ENCODE data around the gene CCDC92. TPM values are rescaled to one million over a fixed set of nuclear protein-coding genes. Genes with fewer than 3 reads are reported as not detected.

Gene CCDC92
- total RNA-seq, 1 experiment from 2014 or later: 53.7 TPM

- ATAC-seq: no peak
- intact Hi-C loops (cut with micrococcal nuclease; ENCODE audit: unreplicated experiment) (no loop called here), in situ Hi-C loops (cut with HindIII; ENCODE audit: low pct_unique_long_range_greater_than_20kb, low sequenced_read_pairs) (no loop called here)
- H3K36me3 ChIP-seq (ENCODE audit: control insufficient read depth, insufficient read depth, low read length): no peaks in the 10 kb centered on the region; the same call in 1 of the 2 replicates
- no peak for DNase-seq (ENCODE audit: low read depth, low spot score)
- no peak overlapping the region for H3K4me3 ChIP-seq (ENCODE audit: low read depth in 2 of 2, low read length in 2 of 2)
- CTCF ChIA-PET: no interaction called here
- TF ChIP-seq CTCF (IDR thresholded peaks at IDR 0.05): no peak
- TF ChIP-seq REST (IDR thresholded peaks at IDR 0.05; ENCODE audit: insufficient read depth in 1 of 2, low read depth in 2 of 2, low read length in 1 of 2): no peak
- TF ChIP-seq TCF7L2 (IDR thresholded peaks at IDR 0.05; ENCODE audit: low read depth, low read length): no peak
- no peak for TF ChIP-seq SIN3A (IDR thresholded peaks at IDR 0.05; ENCODE audit: borderline replicate concordance, insufficient read depth, low read depth, low read length)
- TF ChIP-seq POLR2AphosphoS5 (IDR thresholded peaks at IDR 0.05; ENCODE audit: low read depth, low read length): no peak
- BruUV-seq (replicated peaks): no TSS peak
- H3K4me1 ChIP-seq (ENCODE audit: control insufficient read depth, insufficient read depth, low read length): no peaks in the 10 kb centered on the region
- POLR2A ChIA-PET: no interaction called here
- no peaks in the 10 kb centered on the region for H3K9me3 ChIP-seq (ENCODE audit: control insufficient read depth, insufficient read depth, low read depth, low read length)
- H3K27me3 ChIP-seq (ENCODE audit: control insufficient read depth, insufficient read depth, low read length): no peaks in the 10 kb centered on the region
- no peak overlapping the region for H3K27ac ChIP-seq (ENCODE audit: low read length)
These were observed 27.9 kb downstream of the CCDC92 start for GRCh38 chr12:123944696-123945095.

- H3K4me1 ChIP-seq (ENCODE audit: control insufficient read depth, insufficient read depth, low read length): no peaks in the 10 kb centered on the region
- DNase-seq (ENCODE audit: low read depth, low spot score) (no peak), ATAC-seq (no peak)
- intact Hi-C loops (cut with micrococcal nuclease; ENCODE audit: unreplicated experiment): no loop called here
- in situ Hi-C loops (cut with HindIII; ENCODE audit: low pct_unique_long_range_greater_than_20kb, low sequenced_read_pairs): no loop called here
- no peak overlapping the region for H3K4me3 ChIP-seq (ENCODE audit: low read depth in 2 of 2, low read length in 2 of 2)
- no peaks in the 10 kb centered on the region; the same call in 1 of the 2 replicates for H3K36me3 ChIP-seq (ENCODE audit: control insufficient read depth, insufficient read depth, low read length)
- no peak for TF ChIP-seq TCF7L2 (IDR thresholded peaks at IDR 0.05; ENCODE audit: low read depth, low read length)
- TF ChIP-seq SIN3A (IDR thresholded peaks at IDR 0.05; ENCODE audit: borderline replicate concordance, insufficient read depth, low read depth, low read length): no peak
- no peak for TF ChIP-seq REST (IDR thresholded peaks at IDR 0.05; ENCODE audit: insufficient read depth in 1 of 2, low read depth in 2 of 2, low read length in 1 of 2)
- TF ChIP-seq CTCF (IDR thresholded peaks at IDR 0.05): no peak
- no peak for TF ChIP-seq POLR2AphosphoS5 (IDR thresholded peaks at IDR 0.05; ENCODE audit: low read depth, low read length)
- no peak overlapping the region for H3K27ac ChIP-seq (ENCODE audit: low read length)
- no peaks in the 10 kb centered on the region for H3K27me3 ChIP-seq (ENCODE audit: control insufficient read depth, insufficient read depth, low read length)
- ChIA-PET POLR2A (no interaction called here), CTCF (no interaction called here)
- no peaks in the 10 kb centered on the region for H3K9me3 ChIP-seq (ENCODE audit: control insufficient read depth, insufficient read depth, low read depth, low read length)
- no TSS peak for BruUV-seq (replicated peaks)
These were observed 28.8 kb downstream of the CCDC92 start for GRCh38 chr12:123943816-123944215.
